ENCODE measurements around the gene SLC38A10. TPM values are rescaled to one million over a fixed set of nuclear protein-coding genes. Genes with fewer than 3 reads are reported as not detected.

Gene SLC38A10
- total RNA-seq, 1 donor from 2014 or later = 36.0 TPM

GRCh38 chr17:81203136-81203535 is 92.0 kb downstream of the SLC38A10 start:
- intact Hi-C loops (cut with DNase I) = loop anchor here (5.0 kb wide), 1 partner anchor 61 kb away; no protein-coding TSS in a partner anchor
- DNase-seq (ENCODE audit: low spot score) = no peak

GRCh38 chr17:81202318-81202717 is 92.8 kb downstream of the SLC38A10 start:
- intact Hi-C loops (cut with DNase I) = loop anchor here (5.0 kb wide), 1 partner anchor 60 kb away; no protein-coding TSS in a partner anchor

GRCh38 chr17:81200695-81201580 is 94.2 kb downstream of the SLC38A10 start:
- no peak for DNase-seq (ENCODE audit: low spot score)
- intact Hi-C loops (cut with DNase I) = loop anchor here (5.0 kb wide), 1 partner anchor 59 kb away; no protein-coding TSS in a partner anchor

More at GRCh38 chr17:81202318-81202717, 92.8 kb downstream of the SLC38A10 start:
- no peak for DNase-seq (ENCODE audit: low spot score)

- intact Hi-C loops (cut with DNase I) = loop anchor here (5.0 kb wide), 1 partner anchor 58 kb away; no protein-coding TSS in a partner anchor
- no peak for DNase-seq (ENCODE audit: low spot score)
Observed at GRCh38 chr17:81200201-81200600, 94.9 kb downstream of the SLC38A10 start.

GRCh38 chr17:81199482-81199830 is 95.7 kb downstream of the SLC38A10 start:
- DNase-seq (ENCODE audit: low spot score) = no peak

GRCh38 chr17:81198826-81199481 is 96.2 kb downstream of the SLC38A10 start:
- no peak for DNase-seq (ENCODE audit: low spot score)

More at GRCh38 chr17:81199482-81199830, 95.7 kb downstream of the SLC38A10 start:
- intact Hi-C loops (cut with DNase I) = no loop called here

GRCh38 chr17:81197831-81198490 is 97.1 kb downstream of the SLC38A10 start:
- intact Hi-C loops (cut with DNase I) = no loop called here
- DNase-seq (ENCODE audit: low spot score) = no peak

More at GRCh38 chr17:81198826-81199481, 96.2 kb downstream of the SLC38A10 start:
- intact Hi-C loops (cut with DNase I) = no loop called here

- no peak for DNase-seq (ENCODE audit: low spot score)
- intact Hi-C loops (cut with DNase I) = no loop called here
Observed at GRCh38 chr17:81197409-81197795, 97.7 kb downstream of the SLC38A10 start.

GRCh38 chr17:81196505-81197408 is 98.3 kb downstream of the SLC38A10 start:
- intact Hi-C loops (cut with DNase I) = no loop called here
- DNase-seq (ENCODE audit: low spot score) = no peak

- intact Hi-C loops (cut with DNase I) = no loop called here
Observed at GRCh38 chr17:81195941-81196495, 99.1 kb downstream of the SLC38A10 start.

More at GRCh38 chr17:81195941-81196495, 99.1 kb downstream of the SLC38A10 start:
- no peak for DNase-seq (ENCODE audit: low spot score)

Other genes starting within 250 kb of the SLC38A10 start
- gene PVALEF, start 129.8 kb downstream of the SLC38A10 start, total RNA-seq = not detected
- gene AATK, start 129.1 kb downstream of the SLC38A10 start, total RNA-seq = 9.3 TPM
- 6.8 TPM for gene CEP131, start 72.3 kb downstream of the SLC38A10 start, total RNA-seq
- gene TEPSIN, start 56.3 kb downstream of the SLC38A10 start, total RNA-seq = 12.6 TPM
- gene NDUFAF8, start 56.0 kb downstream of the SLC38A10 start, total RNA-seq = 61.0 TPM
- gene BAHCC1, start 100.2 kb upstream of the SLC38A10 start, total RNA-seq = 13.5 TPM
- 634 TPM for gene ACTG1, start 217.5 kb upstream of the SLC38A10 start, total RNA-seq
- 1.1 TPM for gene FSCN2, start 233.1 kb upstream of the SLC38A10 start, total RNA-seq